ENCODE data around the gene MKI67.
A peak's percentile ranks its signal among the peaks of the same experiment; 100 is the strongest.
"Not testable (repeated sequence)": the region's sequence is repeated elsewhere in the genome, so short reads cannot be mapped to it uniquely, and the experiment has no call there.

Gene MKI67

GRCh38 chr10:128150045-128150493 is 23.8 kb upstream of the MKI67 start:
- DNase-seq = peak; percentile 75 to 85

DNA sequence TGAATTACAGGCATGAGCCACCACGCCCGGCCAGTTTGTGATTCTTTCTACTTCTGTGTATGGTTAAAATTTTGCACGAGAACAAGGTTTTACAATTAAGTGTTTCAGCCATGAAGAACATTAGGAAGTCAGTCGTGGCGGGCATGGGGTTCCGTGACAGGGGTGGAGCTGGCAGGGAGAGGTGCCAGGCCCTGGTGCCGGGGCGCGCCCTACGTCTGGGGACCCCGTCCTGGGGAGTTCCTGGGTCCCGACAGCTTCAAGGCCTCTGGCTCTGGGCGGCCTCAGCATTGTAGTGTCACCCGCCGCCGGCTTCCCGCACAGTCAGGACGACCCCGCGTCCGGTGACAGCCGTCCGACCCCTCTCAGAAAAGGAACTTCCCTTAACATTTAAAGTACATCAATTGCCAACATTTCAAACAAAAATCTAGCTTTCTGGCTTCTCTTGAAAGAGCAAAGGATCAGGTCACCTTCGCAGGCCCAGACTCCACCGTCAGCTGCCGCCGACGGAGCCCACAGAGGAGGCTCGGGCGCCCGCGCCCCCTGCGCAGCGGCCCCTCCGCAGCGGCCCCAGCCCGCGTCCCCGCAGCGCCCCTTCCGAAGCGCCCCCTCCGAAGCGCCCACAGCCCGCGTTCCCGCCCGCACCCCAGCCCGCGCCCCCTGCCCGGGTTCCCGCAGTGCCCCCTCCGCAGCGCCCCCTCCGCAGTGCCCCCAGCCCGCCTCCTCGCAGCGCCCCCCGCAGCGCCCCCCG is 23.2 kb upstream of the MKI67 start:
- no peak for DNase-seq

DNA sequence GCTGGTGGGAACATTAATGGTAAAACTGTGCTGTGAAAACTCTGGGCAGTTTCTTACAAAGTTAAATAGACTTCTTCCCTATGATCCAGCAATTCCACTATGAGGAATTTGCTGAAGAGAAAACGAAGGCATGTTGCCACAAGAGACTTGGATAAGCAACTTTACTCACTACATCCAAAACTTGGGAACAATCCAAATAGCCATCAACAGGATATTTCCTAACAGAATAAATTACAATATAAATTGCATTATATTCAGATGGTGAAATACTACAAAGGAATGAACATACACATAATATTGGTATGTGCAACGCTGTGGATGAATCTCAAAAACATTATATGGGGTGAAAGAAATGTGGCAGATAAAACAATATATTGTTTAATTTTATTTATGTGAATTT is 21.4 kb upstream of the MKI67 start:
- DNase-seq = peak; percentile 15 to 44

DNA sequence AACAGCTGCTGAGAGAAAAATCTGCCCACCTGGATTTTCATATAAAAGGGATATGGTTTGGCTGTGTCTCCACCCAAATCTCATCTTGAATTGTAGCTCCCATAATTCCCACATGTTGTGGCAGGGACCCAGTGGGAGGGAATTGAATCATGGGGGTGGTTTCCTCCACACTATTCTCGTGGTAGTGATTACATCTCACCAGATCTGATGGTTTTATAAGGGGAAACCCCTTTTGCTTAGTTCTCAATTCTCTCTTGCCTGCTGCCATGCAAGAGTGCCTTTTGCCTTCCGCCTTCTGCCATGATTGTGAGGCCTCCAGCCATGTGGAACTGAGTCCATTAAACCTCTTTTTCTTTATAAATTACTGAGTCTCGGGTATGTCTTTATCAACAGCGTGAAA is 20.8 kb upstream of the MKI67 start:
- peak; percentile 81 to 90 for DNase-seq

GRCh38 chr10:128144547-128144946 is 18.3 kb upstream of the MKI67 start:
- DNase-seq = peak in 1 of 2 donors; percentile 28

- no peak for DNase-seq
Observed at GRCh38 chr10:128143531-128143930, 17.3 kb upstream of the MKI67 start.

DNA sequence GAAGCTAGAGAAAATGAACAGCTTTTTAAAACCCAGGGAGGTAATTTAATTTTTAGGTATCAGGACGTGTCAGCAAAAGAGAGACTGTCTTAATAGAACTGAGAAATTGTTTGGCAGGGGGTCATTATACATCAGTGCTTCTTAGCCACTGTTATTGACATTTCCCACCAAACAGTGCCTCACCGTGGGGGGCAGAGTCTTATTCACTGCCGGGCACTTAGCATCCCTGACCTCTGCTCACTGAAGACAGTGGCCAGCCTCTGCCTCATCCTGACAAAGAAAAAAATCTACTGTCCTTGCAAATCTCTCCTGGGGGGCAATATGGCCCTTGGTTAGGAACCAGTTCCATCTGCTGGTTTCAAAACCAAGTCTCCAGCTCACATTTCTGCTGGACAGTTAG is 14.2 kb upstream of the MKI67 start:
- no peak for DNase-seq

- not testable (repeated sequence) for DNase-seq
Observed at GRCh38 chr10:128138429-128138828, 12.2 kb upstream of the MKI67 start.

DNA sequence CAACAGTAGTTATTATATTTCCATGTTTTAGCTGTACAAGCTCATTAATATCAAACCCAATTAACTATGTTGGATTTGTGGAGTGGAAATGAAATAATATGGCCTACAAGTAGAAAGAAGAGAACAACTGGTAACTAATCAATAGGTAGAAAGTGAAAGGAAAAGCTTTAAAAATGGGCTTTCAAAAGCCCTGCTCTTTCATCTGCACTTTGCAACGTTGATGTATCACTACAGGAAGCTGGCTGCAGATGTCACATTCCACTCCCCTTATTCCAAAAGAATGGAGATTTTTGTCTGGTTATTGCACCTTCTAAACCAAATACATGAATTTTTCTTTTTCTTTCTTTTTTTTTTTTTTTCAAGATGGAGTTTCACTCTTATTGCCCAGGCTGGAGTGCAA is 11.7 kb upstream of the MKI67 start:
- no peak for DNase-seq

DNA sequence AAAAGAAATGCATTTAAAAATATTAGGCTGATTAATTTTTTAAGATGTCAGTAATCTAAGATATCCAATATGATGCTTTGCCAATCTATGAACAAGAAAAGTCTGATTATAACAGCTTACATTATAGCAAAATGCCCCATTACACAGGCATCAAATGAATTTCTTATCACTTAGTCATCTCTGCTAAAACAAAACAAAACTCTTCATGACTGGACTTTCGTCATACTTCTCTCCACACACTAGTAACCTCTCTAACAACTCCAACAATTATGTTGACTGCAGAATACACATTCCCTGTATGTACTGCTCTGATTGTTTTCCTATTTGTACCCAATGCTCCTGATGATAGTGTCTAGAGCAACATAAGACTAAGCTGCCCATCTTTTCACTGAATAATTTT is 3.8 kb upstream of the MKI67 start:
- no peak for DNase-seq

DNA sequence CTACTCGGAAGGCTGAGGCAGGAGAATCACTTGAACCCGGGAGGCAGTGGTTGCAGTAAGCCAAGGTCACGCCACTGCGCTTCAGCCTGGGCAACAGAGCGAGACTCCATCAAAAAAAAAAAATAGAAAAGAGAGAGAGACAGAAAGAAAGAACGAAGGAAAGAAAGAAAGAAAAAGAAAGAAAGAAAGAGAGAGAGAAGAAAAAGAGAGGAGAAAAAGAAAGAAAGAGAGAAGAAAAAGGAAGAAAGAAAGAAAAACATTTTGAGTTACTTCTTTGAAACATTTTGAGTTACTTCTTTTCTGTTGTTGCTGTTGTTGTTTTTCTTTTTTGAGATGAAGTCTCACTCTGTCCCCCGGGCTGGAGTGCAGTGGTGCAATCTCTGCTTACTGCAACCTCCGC is 2.4 kb upstream of the MKI67 start:
- DNase-seq = no peak

- no peak for DNase-seq
Observed at GRCh38 chr10:128125416-128125943, 743 bp downstream of the MKI67 start.

DNA sequence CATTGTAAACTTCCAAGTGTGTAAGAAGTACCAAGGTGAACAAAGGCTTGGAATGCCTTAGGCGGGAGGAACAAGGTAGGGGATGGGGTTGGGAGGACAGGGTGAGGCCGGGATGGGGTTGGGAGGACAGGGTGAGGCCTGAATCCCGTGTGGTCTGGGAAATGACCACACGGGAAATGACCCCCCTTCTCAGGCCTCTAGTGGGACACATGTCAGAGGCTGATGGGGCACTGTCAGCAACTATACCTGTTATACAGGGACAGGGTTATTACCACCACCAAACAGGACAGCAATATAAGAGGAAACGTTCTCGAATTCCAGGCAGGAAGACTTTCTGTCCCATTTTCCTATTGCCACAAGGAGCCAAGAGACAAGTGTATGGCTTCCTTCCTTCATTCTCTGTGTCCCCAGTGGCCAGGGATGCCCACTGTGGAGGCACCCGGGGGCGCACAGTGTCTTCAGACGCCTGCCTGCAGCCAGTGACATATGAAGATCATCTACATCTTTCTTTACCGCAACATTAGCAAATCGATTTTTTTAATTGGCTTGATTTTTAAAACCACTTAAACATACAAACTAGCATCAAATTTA is 1.3 kb downstream of the MKI67 start:
- DNase-seq = no peak

GRCh38 chr10:128123846-128124245 is 2.4 kb downstream of the MKI67 start:
- no peak for DNase-seq

DNA sequence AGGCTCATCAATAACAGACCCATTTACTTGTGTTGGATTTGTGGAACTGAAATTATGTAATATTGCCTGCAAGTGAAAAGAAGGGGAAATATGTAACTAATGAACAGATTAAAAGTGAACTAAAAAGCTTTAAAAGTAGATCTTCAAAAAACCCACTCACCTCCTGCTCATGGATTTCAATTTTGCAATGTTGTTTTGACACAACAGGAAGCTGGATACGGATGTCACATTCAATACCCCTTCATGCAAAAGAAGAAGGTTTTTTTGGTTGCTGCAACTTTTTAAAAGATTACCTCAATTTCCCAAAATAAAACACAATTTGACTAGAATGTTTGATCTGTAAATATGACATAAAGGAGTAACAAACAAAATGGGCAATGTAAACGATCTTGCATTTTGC is 3.3 kb downstream of the MKI67 start:
- peak; percentile 75 to 81 for DNase-seq

DNA sequence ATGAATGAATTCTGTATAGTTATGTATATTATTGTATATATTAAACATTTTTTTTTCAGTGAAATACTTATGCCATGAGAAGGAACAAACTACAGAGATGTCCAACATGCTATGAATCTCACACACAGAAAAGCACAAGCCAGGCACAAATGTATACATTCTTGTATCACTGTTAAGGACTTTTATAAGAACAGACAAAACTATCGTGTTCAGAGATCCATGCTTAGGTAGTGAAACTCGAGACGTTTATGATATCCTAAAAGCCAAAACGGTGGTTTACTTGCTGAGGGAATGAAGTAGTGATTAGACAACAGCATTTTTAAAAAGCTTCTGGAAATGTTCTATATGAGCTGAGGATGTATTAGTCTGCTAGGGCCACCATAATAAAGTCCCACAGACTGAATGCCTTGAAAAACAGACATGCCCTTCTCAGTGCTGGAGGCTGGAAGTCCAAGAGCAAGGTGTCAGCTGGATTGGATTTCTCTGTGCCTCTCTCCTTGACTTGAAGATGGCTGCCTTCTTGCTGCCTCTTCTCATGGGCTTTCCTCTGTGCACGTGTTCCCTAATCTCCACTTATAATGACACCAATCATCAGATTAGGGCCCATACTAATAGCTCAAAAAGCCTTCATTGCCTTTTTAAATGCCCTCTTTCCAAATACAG is 4.3 kb downstream of the MKI67 start:
- DNase-seq = no peak

DNA sequence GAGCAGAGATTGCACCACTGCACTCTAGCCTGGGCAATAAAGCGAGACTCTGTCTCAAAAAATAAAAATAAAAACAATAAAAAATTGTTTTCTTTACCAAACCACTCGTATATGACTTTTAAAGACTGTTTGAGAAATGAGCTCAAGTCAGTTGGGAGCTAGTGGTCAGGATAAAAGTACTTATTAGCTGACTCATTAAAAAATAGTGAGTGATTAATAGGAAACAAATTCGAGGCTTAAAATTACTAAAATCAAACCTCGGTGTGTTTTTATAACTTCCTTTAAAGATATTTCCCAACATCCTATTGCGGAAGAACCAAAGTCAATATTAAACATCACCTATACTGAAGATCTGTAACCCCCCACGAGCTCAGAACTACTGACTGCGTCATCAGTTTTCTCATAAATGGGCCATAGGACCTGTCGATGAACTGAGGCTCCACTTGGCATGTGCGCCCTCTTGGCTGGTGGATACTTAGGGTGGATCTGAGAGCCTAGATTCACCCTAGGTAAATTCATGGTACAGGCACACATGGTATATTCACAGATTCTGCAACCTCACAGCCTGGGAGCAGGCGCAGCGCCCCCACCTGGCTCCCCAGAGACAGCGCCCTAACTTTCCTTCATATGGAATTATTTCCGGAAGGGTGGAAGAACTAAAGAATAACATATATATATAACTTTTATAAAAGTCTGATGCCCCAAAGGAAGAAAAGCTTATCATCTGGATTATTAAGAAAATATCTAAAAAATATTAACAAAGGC is 9.2 kb downstream of the MKI67 start:
- DNase-seq = no peak

- no peak for DNase-seq
Observed at GRCh38 chr10:128116187-128116586, 10.0 kb downstream of the MKI67 start.

DNA sequence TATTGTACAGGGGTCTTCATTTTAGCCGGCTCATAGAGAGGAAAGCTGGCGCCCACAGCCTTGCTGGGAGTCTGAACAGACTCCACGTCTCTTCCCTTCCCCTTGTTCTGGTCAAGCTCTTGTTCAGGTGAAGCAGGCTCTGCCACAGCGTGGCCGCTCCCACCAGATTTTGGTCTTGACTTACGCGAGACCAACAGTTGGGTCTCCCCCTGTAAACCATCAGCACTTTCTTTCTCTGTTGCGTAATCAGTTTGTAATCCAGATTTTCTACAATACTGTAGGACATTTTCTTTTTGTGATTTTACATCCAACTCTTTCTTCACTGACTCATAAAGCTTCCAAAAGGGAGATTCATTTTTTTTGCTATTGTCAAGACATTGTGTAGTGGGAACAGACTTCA is 10.9 kb downstream of the MKI67 start:
- no peak for DNase-seq

DNA sequence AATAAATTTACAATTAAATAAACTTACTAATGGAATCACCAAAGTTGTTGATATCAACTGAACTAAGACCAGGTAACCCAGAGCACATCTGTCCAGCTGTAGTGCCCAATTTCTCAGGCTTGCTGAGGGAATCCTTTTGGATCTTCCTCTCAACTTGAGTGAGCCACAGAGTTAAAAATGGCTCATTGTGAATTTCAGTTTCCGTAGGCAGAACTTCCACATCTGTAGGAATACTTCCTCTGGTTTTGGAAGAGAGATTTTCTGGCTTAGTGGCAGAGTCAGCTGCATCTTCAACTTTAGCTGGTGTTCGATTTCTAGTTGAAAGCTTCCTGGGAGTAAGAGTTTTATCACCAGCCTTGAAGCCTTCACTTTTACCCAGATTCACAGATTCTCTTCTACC is 11.3 kb downstream of the MKI67 start:
- peak; percentile 49 to 72 for DNase-seq

DNA sequence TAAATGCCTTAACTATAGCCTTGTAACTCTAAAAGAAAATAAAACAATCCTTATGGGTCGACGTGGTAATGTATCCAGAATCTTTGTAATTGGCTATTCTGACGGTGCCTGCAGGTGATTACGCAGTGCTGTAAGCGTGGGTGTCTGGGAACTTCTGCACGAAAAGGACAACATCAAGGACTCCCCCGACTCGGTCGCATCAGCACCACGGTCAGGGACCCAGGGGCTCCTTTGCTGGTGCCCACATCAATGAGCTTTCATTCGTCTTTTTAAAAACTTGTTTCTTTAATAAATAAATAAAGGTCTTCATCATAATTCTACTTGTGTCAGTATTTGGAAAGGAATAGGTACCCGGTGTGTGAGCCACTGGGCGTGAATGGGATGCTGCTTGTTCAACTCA is 13.2 kb downstream of the MKI67 start:
- DNase-seq = no peak

DNA sequence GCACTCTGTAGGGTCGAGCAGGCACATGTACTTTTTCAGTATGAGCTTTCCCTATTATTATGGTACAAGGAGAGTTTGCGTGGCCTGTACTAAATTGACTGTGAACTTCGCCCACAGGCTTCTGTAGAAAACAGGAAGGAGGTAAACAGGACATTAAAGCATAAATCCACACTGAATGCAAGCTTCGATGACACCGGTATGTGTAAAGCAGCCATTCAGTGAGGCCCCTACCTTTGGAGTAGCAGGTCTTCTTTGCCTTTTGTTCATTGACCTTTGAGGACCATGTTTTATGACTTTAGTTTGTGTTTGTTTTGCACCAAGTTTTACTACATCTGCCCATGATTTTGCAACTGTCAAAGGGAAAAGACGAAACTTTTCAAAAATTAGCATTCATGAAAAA is 14.5 kb downstream of the MKI67 start:
- peak; percentile 17 to 44 for DNase-seq

DNA sequence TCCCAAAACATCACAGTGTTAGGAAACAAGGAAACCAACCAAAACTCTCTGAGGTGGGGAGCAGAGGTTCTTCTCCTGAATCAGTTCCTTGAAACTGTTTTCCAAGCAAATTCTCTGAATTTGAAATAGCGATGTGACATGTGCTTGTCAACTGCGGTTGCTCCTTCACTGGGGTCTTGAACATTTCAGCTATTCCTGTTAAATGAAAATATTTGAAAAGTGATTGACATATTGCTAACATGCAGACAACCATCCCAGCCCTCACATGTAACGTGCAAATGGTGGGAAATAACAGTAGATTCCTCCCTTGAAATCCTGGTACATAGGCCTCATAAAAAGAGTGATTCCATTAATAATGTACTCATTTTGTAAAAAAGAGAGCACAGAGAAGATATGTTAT is 15.9 kb downstream of the MKI67 start:
- DNase-seq = no peak

Data from inflammatory macrophage (primary cell).